ENCODE measurements around the gene TMCC3.

DNA sequence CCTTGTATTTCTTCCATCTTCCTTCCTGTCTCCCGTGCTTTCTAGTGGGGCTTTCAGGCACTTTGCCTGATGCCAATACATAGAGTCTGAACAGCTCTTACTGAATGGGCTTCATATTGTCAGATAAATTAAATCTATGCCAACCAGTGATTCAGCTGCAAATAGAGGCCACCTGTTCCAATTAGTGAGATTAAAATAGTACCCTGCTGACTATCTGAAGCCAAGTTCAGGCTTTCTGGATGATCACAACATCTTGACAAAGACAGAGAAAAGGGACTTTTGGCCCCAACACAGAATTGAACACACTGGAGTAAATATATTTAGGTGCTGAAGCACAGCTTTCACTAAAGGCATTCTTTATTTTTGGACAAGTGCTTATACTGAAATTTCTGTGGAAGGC, 11.8 kb downstream of the TMCC3 start:
- TF ChIP-seq EZH2 (IDR thresholded peaks at IDR 0.05; ENCODE audit: insufficient read depth, poor library complexity, severe bottlenecking): no peak
- TF ChIP-seq EZH2phosphoT487 (IDR thresholded peaks at IDR 0.05; ENCODE audit: insufficient read depth, low read depth): no peak
